ENCODE results near the gene NCKIPSD.
"Not testable (repeated sequence)": the region's sequence is repeated elsewhere in the genome, so short reads cannot be mapped to it uniquely, and the experiment has no call there.

NCKIPSD gene

GRCh38 chr3:48685603-48686511 is at the start of gene NCKIPSD:
Gene NCKIPSD (minus strand): TSS chr3:48685915. CDS start chr3:48685807, 108 bp downstream.
- peak; percentile 94 for DNase-seq (ENCODE audit: low read depth, low spot score)

- DNase-seq (ENCODE audit: low read depth, low spot score): peak; percentile 6
Observed at GRCh38 chr3:48735075-48735767, 49.5 kb upstream of the NCKIPSD start.

GRCh38 chr3:48734541-48734940 is 48.8 kb upstream of the NCKIPSD start:
- not testable (repeated sequence) for DNase-seq (ENCODE audit: low read depth, low spot score)

GRCh38 chr3:48733752-48734518 is 48.2 kb upstream of the NCKIPSD start:
- not testable (repeated sequence) for DNase-seq (ENCODE audit: low read depth, low spot score)

- DNase-seq (ENCODE audit: low read depth, low spot score): no peak
Observed at GRCh38 chr3:48727511-48727910, 41.8 kb upstream of the NCKIPSD start.

- not testable (repeated sequence) for DNase-seq (ENCODE audit: low read depth, low spot score)
Observed at GRCh38 chr3:48725185-48725855, 39.6 kb upstream of the NCKIPSD start.

- no peak for DNase-seq (ENCODE audit: low read depth, low spot score)
Observed at GRCh38 chr3:48723725-48724124, 38.0 kb upstream of the NCKIPSD start.

GRCh38 chr3:48723293-48723692 is 37.6 kb upstream of the NCKIPSD start:
- not testable (repeated sequence) for DNase-seq (ENCODE audit: low read depth, low spot score)

- DNase-seq (ENCODE audit: low read depth, low spot score): peak; percentile 99
Observed at GRCh38 chr3:48716982-48717746, 31.4 kb upstream of the NCKIPSD start, which contains the start of gene IP6K2. Gene IP6K2 (minus strand): TSS chr3:48717221. CDS start chr3:48695291, 21,930 bp downstream.

- DNase-seq (ENCODE audit: low read depth, low spot score): no peak
Observed at GRCh38 chr3:48716508-48716981, 30.8 kb upstream of the NCKIPSD start.

- peak; percentile 47 for DNase-seq (ENCODE audit: low read depth, low spot score)
Observed at GRCh38 chr3:48715174-48715800, 29.6 kb upstream of the NCKIPSD start.

- DNase-seq (ENCODE audit: low read depth, low spot score): no peak
Observed at GRCh38 chr3:48711727-48712126, 26.0 kb upstream of the NCKIPSD start.

- DNase-seq (ENCODE audit: low read depth, low spot score): no peak
Observed at GRCh38 chr3:48709051-48709461, 23.3 kb upstream of the NCKIPSD start.

GRCh38 chr3:48708481-48708889 is 22.8 kb upstream of the NCKIPSD start:
- DNase-seq (ENCODE audit: low read depth, low spot score): no peak

GRCh38 chr3:48707157-48707556 is 21.4 kb upstream of the NCKIPSD start:
- DNase-seq (ENCODE audit: low read depth, low spot score): no peak

GRCh38 chr3:48702320-48702920 is 16.7 kb upstream of the NCKIPSD start:
- no peak for DNase-seq (ENCODE audit: low read depth, low spot score)

- DNase-seq (ENCODE audit: low read depth, low spot score): no peak
Observed at GRCh38 chr3:48700731-48701405, 15.2 kb upstream of the NCKIPSD start.

- DNase-seq (ENCODE audit: low read depth, low spot score): no peak
Observed at GRCh38 chr3:48698891-48699290, 13.2 kb upstream of the NCKIPSD start.

GRCh38 chr3:48697952-48698351 is 12.2 kb upstream of the NCKIPSD start:
- DNase-seq (ENCODE audit: low read depth, low spot score): no peak
